ENCODE results near the gene SPRR5.

SPRR5 gene

DNA sequence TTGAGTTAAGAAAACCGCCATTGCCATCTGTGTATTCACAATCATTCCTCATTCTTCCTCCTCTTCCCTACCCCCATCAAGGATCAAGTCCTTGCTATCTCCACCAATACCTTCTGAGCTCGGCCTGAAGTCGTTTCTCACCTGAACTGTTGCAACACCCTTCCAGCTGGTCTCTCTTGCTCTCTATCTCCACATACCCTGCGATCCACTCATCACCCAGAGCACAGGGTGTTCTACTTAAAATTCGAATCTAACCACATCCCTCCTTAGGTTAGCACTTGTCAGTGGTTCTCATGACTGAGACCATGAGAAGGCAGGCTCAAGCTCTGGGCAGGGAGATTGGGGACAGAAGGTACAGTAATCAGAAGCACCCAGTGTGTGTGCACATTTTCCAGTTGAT, 34.1 kb upstream of the SPRR5 start:
- H2AFZ ChIP-seq (ENCODE audit: low read length, unreplicated experiment) = no peak overlapping the region
- H3K36me3 ChIP-seq (ENCODE audit: insufficient read depth, low read length) = no peaks in the 10 kb centered on the region
- H3K27ac ChIP-seq (ENCODE audit: low read depth, low read length) = no peak overlapping the region
- no peaks in the 10 kb centered on the region for H3K79me2 ChIP-seq (ENCODE audit: control insufficient read depth, insufficient read depth, low read length, unreplicated experiment)
- no peaks in the 10 kb centered on the region for H3K27me3 ChIP-seq (ENCODE audit: insufficient read depth, low read length)
- H3K4me3 ChIP-seq (ENCODE audit: low read depth, low read length) = no peak overlapping the region
- no peaks in the 10 kb centered on the region for H3K4me1 ChIP-seq (ENCODE audit: control insufficient read depth, insufficient read depth, low read length, unreplicated experiment)

DNA sequence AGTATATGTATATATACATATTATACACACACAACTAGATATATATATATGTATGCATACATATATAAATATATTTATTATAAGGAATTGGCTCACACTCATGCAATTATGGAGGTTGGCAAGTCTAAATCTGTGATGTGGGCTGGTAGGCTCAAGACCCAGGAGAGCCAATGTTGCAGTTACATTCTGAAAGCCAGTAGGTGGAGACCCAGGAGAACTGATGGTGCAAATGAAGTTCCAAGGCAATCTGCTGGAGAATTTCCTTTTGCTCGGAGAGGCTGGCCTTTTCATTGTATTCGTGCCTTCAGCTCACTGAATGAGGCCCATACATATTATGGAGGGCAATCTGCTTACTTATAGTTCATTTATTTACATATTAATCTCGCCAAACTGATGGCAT, 29.2 kb upstream of the SPRR5 start:
- no peaks in the 10 kb centered on the region for H3K27me3 ChIP-seq (ENCODE audit: insufficient read depth, low read length)
- H3K36me3 ChIP-seq (ENCODE audit: insufficient read depth, low read length) = no peaks in the 10 kb centered on the region
- H3K27ac ChIP-seq (ENCODE audit: low read depth, low read length) = no peak overlapping the region
- no peaks in the 10 kb centered on the region for H3K4me1 ChIP-seq (ENCODE audit: control insufficient read depth, insufficient read depth, low read length, unreplicated experiment)
- H3K79me2 ChIP-seq (ENCODE audit: control insufficient read depth, insufficient read depth, low read length, unreplicated experiment) = no peaks in the 10 kb centered on the region
- no peak overlapping the region for H3K4me3 ChIP-seq (ENCODE audit: low read depth, low read length)
- no peak overlapping the region for H2AFZ ChIP-seq (ENCODE audit: low read length, unreplicated experiment)

DNA sequence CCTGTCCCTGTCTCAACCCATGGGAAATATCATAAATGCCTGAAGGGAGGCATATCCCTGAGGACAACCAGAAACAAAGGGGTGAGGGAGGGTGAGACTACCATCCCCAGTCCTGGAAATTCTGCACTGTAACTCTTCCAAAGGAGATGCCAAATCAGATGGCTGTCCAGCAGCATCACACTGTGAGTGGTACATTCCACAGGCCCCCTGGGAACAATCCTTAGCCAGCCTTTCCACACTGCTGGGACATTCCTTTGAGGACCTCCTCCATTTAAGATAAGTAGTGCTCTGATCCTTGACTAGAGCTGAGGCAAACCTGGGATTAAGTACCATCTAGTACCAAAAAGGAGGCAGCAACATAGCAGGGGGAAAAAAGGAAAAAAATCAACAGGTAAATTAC, 27.9 kb upstream of the SPRR5 start:
- Histone ChIP-seq H3K36me3 (ENCODE audit: insufficient read depth, low read length) (no peaks in the 10 kb centered on the region), H3K4me1 (ENCODE audit: control insufficient read depth, insufficient read depth, low read length, unreplicated experiment) (no peaks in the 10 kb centered on the region)

DNA sequence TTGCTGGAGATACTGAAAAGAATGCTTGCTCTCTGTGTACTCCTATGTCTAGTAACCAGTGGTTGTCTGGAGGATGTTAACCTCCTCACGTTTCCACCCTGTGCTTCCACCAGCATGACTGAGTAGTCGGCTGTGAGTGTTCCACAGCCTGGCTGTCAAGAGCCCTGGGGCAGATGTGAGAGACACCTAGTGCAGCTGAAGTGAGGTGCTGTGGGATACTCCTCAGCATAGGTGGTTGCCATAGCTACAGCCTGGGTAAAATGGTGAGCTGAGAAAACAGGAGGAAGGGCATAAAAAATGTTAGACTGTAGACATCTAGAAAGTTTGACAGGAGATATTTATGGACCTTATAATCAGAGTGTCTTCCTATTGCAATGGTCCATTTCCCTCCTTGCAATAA, 22.8 kb upstream of the SPRR5 start:
- no peak overlapping the region for H2AFZ ChIP-seq (ENCODE audit: low read length, unreplicated experiment)
- no peaks in the 10 kb centered on the region for H3K36me3 ChIP-seq (ENCODE audit: insufficient read depth, low read length)
- no peak overlapping the region for H3K4me3 ChIP-seq (ENCODE audit: low read depth, low read length)
- no peaks in the 10 kb centered on the region for H3K79me2 ChIP-seq (ENCODE audit: control insufficient read depth, insufficient read depth, low read length, unreplicated experiment)
- no peaks in the 10 kb centered on the region for H3K27me3 ChIP-seq (ENCODE audit: insufficient read depth, low read length)
- H3K4me1 ChIP-seq (ENCODE audit: control insufficient read depth, insufficient read depth, low read length, unreplicated experiment) = no peaks in the 10 kb centered on the region
- no peak overlapping the region for H3K27ac ChIP-seq (ENCODE audit: low read depth, low read length)

More for the DNA sequence above, 27.9 kb upstream of the SPRR5 start:
- no peak overlapping the region for H2AFZ ChIP-seq (ENCODE audit: low read length, unreplicated experiment)
- H3K79me2 ChIP-seq (ENCODE audit: control insufficient read depth, insufficient read depth, low read length, unreplicated experiment) = no peaks in the 10 kb centered on the region
- H3K27me3 ChIP-seq (ENCODE audit: insufficient read depth, low read length) = no peaks in the 10 kb centered on the region
- H3K27ac ChIP-seq (ENCODE audit: low read depth, low read length) = no peak overlapping the region
- H3K4me3 ChIP-seq (ENCODE audit: low read depth, low read length) = no peak overlapping the region

DNA sequence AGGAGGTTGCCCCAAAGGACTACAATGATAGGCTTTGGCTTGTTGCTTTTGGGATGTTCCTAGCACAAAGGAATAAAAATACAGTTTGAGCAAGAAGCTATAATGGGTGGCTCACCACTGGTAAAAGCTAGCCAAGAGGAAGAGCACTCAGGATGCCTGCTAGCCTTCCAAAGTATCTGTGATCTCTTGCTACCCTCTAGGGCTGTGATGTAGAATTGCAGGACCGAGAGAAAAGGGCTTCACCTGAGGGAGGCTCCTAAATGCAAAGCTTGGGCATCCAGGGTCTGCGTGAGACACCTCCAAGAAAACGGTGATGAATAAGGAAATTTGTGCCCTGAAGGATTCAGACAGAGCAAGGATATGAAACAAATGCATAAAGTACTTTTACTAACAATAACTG, 20.9 kb upstream of the SPRR5 start:
- Histone ChIP-seq H3K36me3 (ENCODE audit: insufficient read depth, low read length) (no peaks in the 10 kb centered on the region), H2AFZ (ENCODE audit: low read length, unreplicated experiment) (no peak overlapping the region), H3K27me3 (ENCODE audit: insufficient read depth, low read length) (no peaks in the 10 kb centered on the region), H3K4me3 (ENCODE audit: low read depth, low read length) (no peak overlapping the region), H3K27ac (ENCODE audit: low read depth, low read length) (no peak overlapping the region), H3K79me2 (ENCODE audit: control insufficient read depth, insufficient read depth, low read length, unreplicated experiment) (no peaks in the 10 kb centered on the region), H3K4me1 (ENCODE audit: control insufficient read depth, insufficient read depth, low read length, unreplicated experiment) (no peaks in the 10 kb centered on the region)

DNA sequence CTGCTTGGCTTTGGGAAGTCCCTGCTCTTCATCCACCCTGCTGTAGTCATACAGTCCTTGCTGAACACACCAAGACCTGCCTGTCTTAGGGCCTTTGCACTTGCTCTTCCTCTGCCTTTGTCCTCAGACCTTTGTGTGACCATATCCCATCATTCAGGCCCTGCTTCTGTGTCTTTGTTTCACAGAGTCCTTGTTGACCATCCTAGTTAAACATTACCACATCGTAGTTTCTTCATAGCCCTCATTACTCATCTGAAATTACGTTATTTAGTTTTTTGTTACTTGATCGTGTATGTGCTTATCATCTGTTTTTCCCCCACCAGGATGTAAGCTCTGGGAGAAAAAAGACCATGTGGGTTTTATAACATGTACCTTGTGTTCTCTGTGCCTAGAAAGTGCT, 18.3 kb upstream of the SPRR5 start:
- H3K4me3 ChIP-seq (ENCODE audit: low read depth, low read length) = no peak overlapping the region
- no peaks in the 10 kb centered on the region for H3K36me3 ChIP-seq (ENCODE audit: insufficient read depth, low read length)
- no peak overlapping the region for H2AFZ ChIP-seq (ENCODE audit: low read length, unreplicated experiment)
- H3K4me1 ChIP-seq (ENCODE audit: control insufficient read depth, insufficient read depth, low read length, unreplicated experiment) = no peaks in the 10 kb centered on the region
- no peaks in the 10 kb centered on the region for H3K79me2 ChIP-seq (ENCODE audit: control insufficient read depth, insufficient read depth, low read length, unreplicated experiment)
- H3K27me3 ChIP-seq (ENCODE audit: insufficient read depth, low read length) = no peaks in the 10 kb centered on the region
- no peak overlapping the region for H3K27ac ChIP-seq (ENCODE audit: low read depth, low read length)

DNA sequence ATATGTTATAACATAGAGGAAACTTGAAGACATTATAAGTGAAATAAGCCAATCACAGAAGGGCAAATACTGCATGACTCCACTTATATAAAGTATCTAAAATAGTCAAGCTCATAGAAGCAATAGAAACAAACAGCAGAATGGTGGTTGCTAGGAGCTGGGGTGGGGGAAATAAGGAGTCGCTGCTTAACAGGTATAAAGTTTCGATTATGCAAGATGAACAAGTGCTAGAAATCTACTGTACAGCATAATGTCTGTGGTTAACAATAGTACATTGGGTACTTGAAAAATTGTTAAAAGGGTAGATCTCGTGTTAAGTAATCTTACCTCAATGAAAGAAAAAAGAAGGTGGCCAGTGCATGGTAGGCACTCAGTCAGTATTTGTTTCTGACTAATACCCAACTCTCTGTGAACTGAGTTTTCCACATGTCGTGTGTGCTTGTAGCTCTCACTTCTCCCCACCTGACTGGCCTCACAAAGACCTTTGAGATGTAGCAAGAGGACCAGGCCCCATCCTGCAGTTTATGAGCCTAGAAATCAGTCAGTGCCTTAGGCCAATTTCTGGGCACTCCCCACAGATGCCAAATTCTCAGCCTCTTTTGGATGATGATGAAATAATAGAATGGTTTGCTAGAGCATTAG, 14.7 kb upstream of the SPRR5 start:
- no peaks in the 10 kb centered on the region for H3K27me3 ChIP-seq (ENCODE audit: insufficient read depth, low read length)

DNA sequence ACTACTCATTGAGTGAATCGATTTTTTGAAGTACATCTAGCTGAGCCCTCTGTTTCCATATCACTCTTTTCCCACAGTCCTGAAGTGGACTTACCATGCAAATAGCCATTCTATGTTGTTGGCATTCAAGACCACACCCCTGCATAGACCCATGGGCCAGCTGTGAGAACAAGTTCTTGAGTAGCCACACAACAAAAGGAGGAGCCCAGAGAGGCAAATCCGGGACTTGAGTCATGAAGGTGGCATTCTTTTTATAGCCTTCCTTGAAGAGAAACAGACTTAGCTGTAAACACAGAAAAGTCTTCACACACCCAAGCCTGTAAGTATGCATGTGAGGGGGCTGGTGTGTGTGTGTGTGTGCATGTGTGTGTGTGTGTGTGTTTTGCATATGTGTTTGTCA, 13.8 kb upstream of the SPRR5 start:
- no peaks in the 10 kb centered on the region for H3K79me2 ChIP-seq (ENCODE audit: control insufficient read depth, insufficient read depth, low read length, unreplicated experiment)
- no peaks in the 10 kb centered on the region for H3K4me1 ChIP-seq (ENCODE audit: control insufficient read depth, insufficient read depth, low read length, unreplicated experiment)
- H3K27me3 ChIP-seq (ENCODE audit: insufficient read depth, low read length) = no peaks in the 10 kb centered on the region
- H2AFZ ChIP-seq (ENCODE audit: low read length, unreplicated experiment) = no peak overlapping the region
- no peaks in the 10 kb centered on the region for H3K36me3 ChIP-seq (ENCODE audit: insufficient read depth, low read length)
- H3K27ac ChIP-seq (ENCODE audit: low read depth, low read length) = no peak overlapping the region
- H3K4me3 ChIP-seq (ENCODE audit: low read depth, low read length) = no peak overlapping the region

More for the DNA sequence above, 14.7 kb upstream of the SPRR5 start:
- Histone ChIP-seq H3K27ac (ENCODE audit: low read depth, low read length) (no peak overlapping the region), H3K79me2 (ENCODE audit: control insufficient read depth, insufficient read depth, low read length, unreplicated experiment) (no peaks in the 10 kb centered on the region), H2AFZ (ENCODE audit: low read length, unreplicated experiment) (no peak overlapping the region), H3K4me3 (ENCODE audit: low read depth, low read length) (no peak overlapping the region), H3K4me1 (ENCODE audit: control insufficient read depth, insufficient read depth, low read length, unreplicated experiment) (no peaks in the 10 kb centered on the region), H3K36me3 (ENCODE audit: insufficient read depth, low read length) (no peaks in the 10 kb centered on the region)

DNA sequence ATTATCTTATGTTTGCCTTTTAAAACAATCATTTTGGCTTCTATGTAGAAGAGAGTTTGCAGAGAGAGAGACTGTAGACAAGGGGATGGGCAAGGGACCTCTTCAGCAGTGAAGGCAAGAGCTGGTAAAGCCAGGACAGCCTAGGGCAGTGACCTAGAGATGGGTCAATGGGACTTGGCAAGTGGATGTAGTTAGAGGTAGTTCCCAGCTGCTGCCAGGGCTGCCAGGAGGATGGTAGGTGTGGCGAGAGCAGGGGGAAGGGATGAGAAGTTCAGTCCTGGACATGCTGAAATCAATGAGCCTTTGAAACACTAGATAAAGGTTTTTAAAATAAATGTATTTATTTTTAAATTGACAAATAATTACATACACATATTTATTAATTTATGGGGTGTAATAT, 6.4 kb upstream of the SPRR5 start:
- no peaks in the 10 kb centered on the region for H3K36me3 ChIP-seq (ENCODE audit: insufficient read depth, low read length)
- H2AFZ ChIP-seq (ENCODE audit: low read length, unreplicated experiment) = no peak overlapping the region
- H3K79me2 ChIP-seq (ENCODE audit: control insufficient read depth, insufficient read depth, low read length, unreplicated experiment) = no peaks in the 10 kb centered on the region
- no peaks in the 10 kb centered on the region for H3K4me1 ChIP-seq (ENCODE audit: control insufficient read depth, insufficient read depth, low read length, unreplicated experiment)
- H3K27ac ChIP-seq (ENCODE audit: low read depth, low read length) = no peak overlapping the region
- H3K27me3 ChIP-seq (ENCODE audit: insufficient read depth, low read length) = no peaks in the 10 kb centered on the region
- no peak overlapping the region for H3K4me3 ChIP-seq (ENCODE audit: low read depth, low read length)

DNA sequence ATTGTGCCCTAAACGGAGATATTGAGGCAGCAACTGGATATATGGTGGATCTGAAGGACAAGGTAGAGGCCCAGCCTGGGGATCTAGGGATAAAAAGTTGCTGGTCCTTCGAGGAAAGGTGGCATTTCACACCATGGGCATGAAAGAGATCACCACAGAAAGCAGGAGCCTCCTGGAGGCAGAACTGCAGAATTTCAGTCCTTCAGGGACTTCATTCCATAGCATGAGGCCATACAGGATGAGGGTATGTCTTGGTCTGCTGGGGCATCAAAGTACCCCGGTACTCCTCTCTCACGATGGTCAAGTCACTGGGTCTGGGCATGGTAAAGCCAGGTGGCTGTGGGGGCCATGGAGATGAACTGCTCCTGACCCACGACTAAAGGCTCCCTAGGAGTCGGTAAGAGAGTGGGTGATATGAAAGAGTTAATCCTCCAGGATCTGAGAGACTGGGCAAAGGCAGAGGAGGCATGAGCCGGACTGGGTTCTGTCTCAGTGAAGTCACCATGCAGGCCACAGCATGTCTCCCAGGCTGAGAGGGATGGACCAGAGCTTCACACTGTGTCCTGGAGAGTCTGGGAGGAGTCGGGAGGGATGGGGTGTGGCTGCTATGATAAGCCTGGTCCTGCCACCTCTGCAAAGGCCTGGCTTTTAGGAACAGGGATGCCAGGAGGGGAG, 5.8 kb upstream of the SPRR5 start:
- H3K27ac ChIP-seq (ENCODE audit: low read depth, low read length) = no peak overlapping the region
- H3K27me3 ChIP-seq (ENCODE audit: insufficient read depth, low read length) = no peaks in the 10 kb centered on the region
- no peak overlapping the region for H3K4me3 ChIP-seq (ENCODE audit: low read depth, low read length)
- H3K4me1 ChIP-seq (ENCODE audit: control insufficient read depth, insufficient read depth, low read length, unreplicated experiment) = no peaks in the 10 kb centered on the region
- no peaks in the 10 kb centered on the region for H3K36me3 ChIP-seq (ENCODE audit: insufficient read depth, low read length)
- H3K79me2 ChIP-seq (ENCODE audit: control insufficient read depth, insufficient read depth, low read length, unreplicated experiment) = no peaks in the 10 kb centered on the region
- H2AFZ ChIP-seq (ENCODE audit: low read length, unreplicated experiment) = no peak overlapping the region

DNA sequence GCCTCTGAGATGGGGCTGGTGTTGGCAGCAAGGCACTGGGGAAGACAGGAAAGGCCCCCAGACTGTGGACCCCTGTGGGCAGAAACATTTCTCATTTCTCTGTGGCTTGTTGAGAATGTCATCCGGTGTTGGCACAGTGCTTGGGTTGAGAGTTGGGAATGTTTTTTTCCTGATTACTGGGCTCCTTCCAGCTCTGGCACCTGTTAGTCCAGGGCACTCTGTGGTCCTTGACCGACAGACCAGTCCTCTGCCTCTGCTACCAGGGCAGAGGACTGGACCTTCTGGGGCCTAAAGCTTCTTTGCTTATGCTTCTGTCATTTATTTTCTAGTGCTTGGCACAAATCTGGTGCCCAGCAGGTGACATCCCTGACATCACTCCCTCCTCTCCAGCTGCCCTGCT, 4.8 kb upstream of the SPRR5 start:
- no peak overlapping the region for H2AFZ ChIP-seq (ENCODE audit: low read length, unreplicated experiment)
- no peak overlapping the region for H3K27ac ChIP-seq (ENCODE audit: low read depth, low read length)
- no peaks in the 10 kb centered on the region for H3K4me1 ChIP-seq (ENCODE audit: control insufficient read depth, insufficient read depth, low read length, unreplicated experiment)
- no peaks in the 10 kb centered on the region for H3K36me3 ChIP-seq (ENCODE audit: insufficient read depth, low read length)
- no peaks in the 10 kb centered on the region for H3K79me2 ChIP-seq (ENCODE audit: control insufficient read depth, insufficient read depth, low read length, unreplicated experiment)
- no peaks in the 10 kb centered on the region for H3K27me3 ChIP-seq (ENCODE audit: insufficient read depth, low read length)
- H3K4me3 ChIP-seq (ENCODE audit: low read depth, low read length) = no peak overlapping the region
